ENCODE data around the gene SPATA9. TPM values are rescaled to one million over a fixed set of nuclear protein-coding genes. Genes with fewer than 3 reads are reported as not detected.

The SPATA9 gene
- total and polyA plus RNA-seq, 7 donors: 0.22 to 0.53 (median 0.22) TPM; not detected in 4

DNA sequence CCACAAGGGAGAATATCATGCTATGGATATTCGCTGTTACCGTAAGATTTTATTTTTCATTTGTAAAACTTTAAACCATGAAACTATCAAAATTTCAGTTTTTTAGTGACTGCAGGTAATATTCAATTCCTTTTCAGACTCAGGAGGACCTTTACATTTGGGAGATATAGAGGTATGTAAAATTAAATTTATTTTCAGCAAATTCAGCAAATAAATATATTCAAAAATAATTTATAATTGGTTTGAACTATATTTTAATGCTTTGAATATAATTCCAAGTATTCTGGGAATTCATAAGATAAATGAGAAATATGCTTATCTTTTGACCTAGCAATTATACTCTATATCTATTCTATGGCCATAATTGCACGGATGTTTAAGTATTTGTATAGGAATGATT lies 28.6 kb downstream of the SPATA9 start:
- peaks cover 4% of the 10 kb centered on the region for H3K4me1 ChIP-seq
- no peaks in the 10 kb centered on the region for H3K9me3 ChIP-seq
- H3K27me3 ChIP-seq (ENCODE audit: insufficient read depth in 3 of 3, low read length in 2 of 3): no peaks in the 10 kb centered on the region
- intact Hi-C loops (cut with DNase I): no loop called here
- DNase-seq (no peak), ATAC-seq (no peak)
- H3K27ac ChIP-seq: no peak overlapping the region
- H3K36me3 ChIP-seq (ENCODE audit: insufficient read depth in 1 of 2, low read depth in 1 of 2): peaks cover 0 to 48% of the 10 kb centered on the region in 2 donors
- H3K4me3 ChIP-seq: no peak overlapping the region
- 97 to 98% (median 98%) methylated on average over 3 of the region's 3 CpGs for WGBS, 3 donors
- TF ChIP-seq, protein P1, sequence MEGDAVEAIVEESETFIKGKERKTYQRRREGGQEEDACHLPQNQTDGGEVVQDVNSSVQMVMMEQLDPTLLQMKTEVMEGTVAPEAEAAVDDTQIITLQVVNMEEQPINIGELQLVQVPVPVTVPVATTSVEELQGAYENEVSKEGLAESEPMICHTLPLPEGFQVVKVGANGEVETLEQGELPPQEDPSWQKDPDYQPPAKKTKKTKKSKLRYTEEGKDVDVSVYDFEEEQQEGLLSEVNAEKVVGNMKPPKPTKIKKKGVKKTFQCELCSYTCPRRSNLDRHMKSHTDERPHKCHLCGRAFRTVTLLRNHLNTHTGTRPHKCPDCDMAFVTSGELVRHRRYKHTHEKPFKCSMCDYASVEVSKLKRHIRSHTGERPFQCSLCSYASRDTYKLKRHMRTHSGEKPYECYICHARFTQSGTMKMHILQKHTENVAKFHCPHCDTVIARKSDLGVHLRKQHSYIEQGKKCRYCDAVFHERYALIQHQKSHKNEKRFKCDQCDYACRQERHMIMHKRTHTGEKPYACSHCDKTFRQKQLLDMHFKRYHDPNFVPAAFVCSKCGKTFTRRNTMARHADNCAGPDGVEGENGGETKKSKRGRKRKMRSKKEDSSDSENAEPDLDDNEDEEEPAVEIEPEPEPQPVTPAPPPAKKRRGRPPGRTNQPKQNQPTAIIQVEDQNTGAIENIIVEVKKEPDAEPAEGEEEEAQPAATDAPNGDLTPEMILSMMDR (IDR thresholded peaks at IDR 0.05): no peak

DNA sequence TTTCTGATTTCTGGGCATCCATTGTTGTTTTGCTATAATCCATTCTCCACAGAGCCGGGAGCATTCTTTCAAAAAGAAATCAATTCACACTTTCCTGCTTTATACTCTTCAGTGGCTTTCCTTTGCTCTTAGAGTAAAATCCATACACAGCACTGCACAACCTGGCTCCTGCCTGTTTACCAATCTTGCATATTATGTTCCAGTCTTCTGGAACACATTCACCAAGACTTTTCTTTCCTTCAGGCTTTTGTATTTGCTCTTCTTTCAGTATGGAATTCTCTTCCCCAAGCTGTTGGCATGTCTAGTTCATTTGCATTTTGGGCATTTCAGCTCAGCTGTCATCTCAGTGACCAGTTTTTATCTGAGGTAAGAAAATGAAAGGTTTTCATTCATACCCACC lies 29.9 kb downstream of the SPATA9 start:
- H3K27ac ChIP-seq: no peak overlapping the region
- H3K4me3 ChIP-seq: no peak overlapping the region
- ATAC-seq (no peak), DNase-seq (no peak)
- intact Hi-C loops (cut with DNase I): no loop called here
- TF ChIP-seq, protein P1 (IDR thresholded peaks at IDR 0.05): no peak
- H3K4me1 ChIP-seq: peaks cover 4% of the 10 kb centered on the region
- H3K9me3 ChIP-seq: no peaks in the 10 kb centered on the region
- H3K36me3 ChIP-seq (ENCODE audit: insufficient read depth in 1 of 2, low read depth in 1 of 2): peaks cover 0 to 44% of the 10 kb centered on the region in 2 donors
- WGBS, 3 donors: 45 to 62% (median 47%) methylated on average over 1 of the region's 1 CpG
- no peaks in the 10 kb centered on the region for H3K27me3 ChIP-seq (ENCODE audit: insufficient read depth in 3 of 3, low read length in 2 of 3)

DNA sequence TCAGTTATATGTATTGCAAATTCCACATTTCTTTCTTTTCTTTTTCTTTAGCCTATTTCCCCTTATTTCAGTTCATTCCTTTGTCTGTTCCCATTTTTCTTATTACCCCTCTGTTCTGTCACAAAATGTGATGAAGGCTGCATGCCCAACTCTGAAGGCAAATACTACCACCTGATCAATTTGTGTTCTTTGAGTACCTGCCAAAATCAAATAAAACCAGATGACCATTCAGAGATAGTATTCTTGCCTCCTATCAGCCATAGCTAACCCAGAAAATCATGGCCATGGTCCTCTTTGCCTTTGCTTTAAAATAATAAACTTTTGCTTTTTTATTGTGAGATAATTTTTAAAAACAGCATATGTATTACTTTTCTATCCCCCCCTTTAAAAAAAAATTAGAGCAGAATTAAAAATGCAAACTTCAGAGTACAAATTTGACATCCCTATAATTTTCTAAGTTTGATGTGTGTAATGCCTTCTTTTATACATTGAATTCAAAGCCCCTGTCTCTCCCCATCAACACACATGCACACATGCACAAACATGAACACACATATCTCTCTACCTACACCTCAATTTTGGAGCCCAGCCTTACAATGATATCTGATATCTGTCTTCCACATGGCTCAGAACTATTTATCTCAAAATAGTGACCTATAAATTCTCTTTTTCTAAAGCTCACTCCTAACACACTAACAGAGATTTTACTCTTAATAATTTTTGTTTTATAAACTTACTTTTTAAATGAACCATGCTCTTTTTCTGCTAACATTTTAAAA lies 32.8 kb downstream of the SPATA9 start:
- peaks cover 0 to 29% of the 10 kb centered on the region in 2 donors for H3K36me3 ChIP-seq (ENCODE audit: insufficient read depth in 1 of 2, low read depth in 1 of 2)
- intact Hi-C loops (cut with DNase I): loop anchor here (5.0 to 10.0 kb wide), 5 partner anchors 82 to 955 kb away; partner anchors contain the start of gene RHOBTB3 (in 1 of the 2)
- H3K27me3 ChIP-seq (ENCODE audit: insufficient read depth in 3 of 3, low read length in 2 of 3): no peaks in the 10 kb centered on the region
- ATAC-seq: no peak
- H3K4me3 ChIP-seq: no peak overlapping the region
- H3K9me3 ChIP-seq: no peaks in the 10 kb centered on the region
- peaks cover 4% of the 10 kb centered on the region for H3K4me1 ChIP-seq
- peak overlapping the region; percentile 7 for H3K27ac ChIP-seq
- DNase-seq: no peak
- TF ChIP-seq, protein P1 (IDR thresholded peaks at IDR 0.05): no peak

DNA sequence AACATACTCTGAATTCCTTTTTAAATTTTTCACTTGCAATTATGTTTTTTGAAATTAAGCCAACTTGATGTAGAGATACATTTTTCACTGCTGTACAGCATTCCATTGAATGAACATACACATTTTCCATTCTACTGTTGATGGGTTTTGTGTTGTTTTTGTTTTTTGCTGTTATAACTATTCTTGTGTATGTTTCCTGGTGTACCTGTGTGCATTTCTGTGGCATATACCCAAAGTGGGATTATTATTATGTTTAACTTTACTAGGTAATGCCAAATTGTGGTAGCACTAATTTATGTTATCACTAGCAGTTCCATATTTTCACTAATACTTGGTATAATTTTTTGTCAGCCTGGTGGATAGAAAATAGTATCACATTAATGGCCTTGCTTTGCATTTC lies 33.5 kb downstream of the SPATA9 start:
- Histone ChIP-seq H3K27ac (no peak overlapping the region), H3K4me1 (peaks cover 4% of the 10 kb centered on the region), H3K4me3 (no peak overlapping the region), H3K9me3 (no peaks in the 10 kb centered on the region), H3K27me3 (ENCODE audit: insufficient read depth in 3 of 3, low read length in 2 of 3) (no peaks in the 10 kb centered on the region), H3K36me3 (ENCODE audit: insufficient read depth in 1 of 2, low read depth in 1 of 2) (peaks cover 0 to 22% of the 10 kb centered on the region in 2 donors)
- TF ChIP-seq, protein P1 (IDR thresholded peaks at IDR 0.05): no peak
- intact Hi-C loops (cut with DNase I): loop anchor here (5.0 to 10.0 kb wide), 5 partner anchors 83 to 956 kb away; partner anchors contain the start of gene RHOBTB3 (in 1 of the 2)
- DNase-seq (no peak), ATAC-seq (no peak)

Data from psoas muscle (tissue), 8 donors.